HUES64 (cell line): ENCODE results near the gene CPSF6.
"Not testable (repeated sequence)": the region's sequence is repeated elsewhere in the genome, so short reads cannot be mapped to it uniquely, and the experiment has no call there.

ENCODE experiments used
- H3K27ac ChIP-seq: 2 replicates; pipeline ENCODE4 v1.7.0; 2013; ENCODE audit warnings: low read depth, low read length, inconsistent platforms
- H3K27me3 ChIP-seq: 2 replicates; pipeline ENCODE4 v1.6.1; 2013; ENCODE audit warnings: mild to moderate bottlenecking, low read length; ENCODE audit not compliant: insufficient read depth
- H3K36me3 ChIP-seq: 2 replicates; pipeline ENCODE4 v1.6.1; 2013; ENCODE audit warnings: mild to moderate bottlenecking, low read length; ENCODE audit not compliant: insufficient read depth
- H3K4me1 ChIP-seq: 2 replicates; pipeline ENCODE4 v1.6.1; 2013; ENCODE audit warnings: mild to moderate bottlenecking, low read length, moderate library complexity; ENCODE audit not compliant: insufficient read depth
- H3K4me3 ChIP-seq: 2 replicates; pipeline ENCODE4 v1.5.1; 2013; ENCODE audit warnings: mild to moderate bottlenecking, low read length, moderate library complexity
- H3K9ac ChIP-seq: 2 replicates; pipeline ENCODE4 v1.6.1; 2013; ENCODE audit warnings: mild to moderate bottlenecking, low read depth, low read length
- H3K9me3 ChIP-seq: 2 replicates; pipeline ENCODE4 v1.6.1; 2013; ENCODE audit warnings: low read depth, low read length; ENCODE audit not compliant: insufficient read depth
- WGBS: fragments of 150-250, 120-280 bp; methylation state at CpG from one replicate; pipeline ENCODE4 v1.1.7; 2013; ENCODE audit warnings: missing lambda C conversion rate; 5-methylcytosine and 5-hydroxymethylcytosine counted together

The CPSF6 gene

DNA sequence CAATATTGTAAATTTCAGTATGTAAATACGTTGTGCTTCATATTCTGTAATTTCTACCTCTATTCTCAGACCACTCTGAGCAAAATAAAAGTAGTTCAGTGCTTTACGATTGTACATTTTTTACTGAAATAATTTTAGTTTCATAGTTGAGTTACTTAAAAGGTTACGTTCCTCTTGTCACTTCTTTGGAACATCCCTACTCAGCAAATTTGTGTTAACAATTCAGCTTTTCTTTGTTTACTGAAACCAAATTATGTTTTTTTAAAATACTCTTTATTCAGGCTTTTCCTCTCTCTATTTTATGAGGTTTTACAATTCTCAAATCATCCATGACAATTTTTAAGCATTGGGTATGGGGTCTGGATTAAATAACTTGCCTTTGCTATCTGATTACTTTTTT, 25.8 kb downstream of the CPSF6 start:
- Histone ChIP-seq H3K27me3 (no peaks in the 10 kb centered on the region), H3K36me3 (peaks cover 100% of the 10 kb centered on the region), H3K9ac (no peak overlapping the region), H3K9me3 (no peaks in the 10 kb centered on the region), H3K4me1 (no peaks in the 10 kb centered on the region), H3K27ac (no peak overlapping the region), H3K4me3 (no peak overlapping the region)
- 100% methylated on average over 2 of the region's 3 CpGs for WGBS

- not testable (repeated sequence) for H3K9ac ChIP-seq, H3K9me3 ChIP-seq, H3K27me3 ChIP-seq, H3K4me1 ChIP-seq, H3K27ac ChIP-seq, H3K4me3 ChIP-seq
- peaks cover 100% of the 10 kb centered on the region for H3K36me3 ChIP-seq
- 93% methylated on average over 8 of the region's 8 CpGs for WGBS
Observed at GRCh38 chr12:69265633-69266032, 26.3 kb downstream of the CPSF6 start.

DNA sequence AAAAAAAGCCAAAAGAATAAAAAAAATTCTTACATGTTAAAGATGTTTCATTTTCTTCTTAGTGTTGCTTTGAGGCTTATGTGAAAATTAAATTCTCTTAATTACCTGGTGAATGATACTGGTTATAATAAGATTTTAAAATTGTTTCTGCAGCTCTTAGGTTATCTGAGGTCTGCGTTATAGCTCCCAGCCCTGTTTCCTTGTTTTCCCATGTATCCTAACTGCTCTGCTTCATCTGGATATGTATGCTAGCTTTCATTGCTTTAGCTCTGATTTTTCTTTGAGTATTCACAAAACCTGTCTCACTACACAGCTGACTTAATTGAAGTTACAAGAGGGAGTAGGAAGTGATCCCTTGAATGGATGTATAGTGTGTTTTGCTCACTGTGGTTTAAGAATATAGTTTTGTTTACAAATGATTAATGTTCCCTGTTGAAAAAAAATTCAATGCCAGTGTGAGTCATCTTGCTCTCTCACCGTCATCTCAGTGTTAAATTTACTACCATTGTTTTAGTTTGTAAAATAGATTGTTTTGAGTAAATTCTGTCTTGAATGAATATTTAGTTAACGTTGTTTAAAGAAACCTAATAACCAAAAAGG, 26.8 kb downstream of the CPSF6 start:
- Histone ChIP-seq H3K9me3 (no peaks in the 10 kb centered on the region), H3K27ac (no peak overlapping the region), H3K27me3 (no peaks in the 10 kb centered on the region), H3K4me1 (no peaks in the 10 kb centered on the region), H3K36me3 (peaks cover 100% of the 10 kb centered on the region), H3K9ac (no peak overlapping the region), H3K4me3 (no peak overlapping the region)
- WGBS = 84% methylated on average over 3 of the region's 3 CpGs

GRCh38 chr12:69269736-69270135, 30.4 kb downstream of the CPSF6 start:
- Histone ChIP-seq H3K4me3 (no peak overlapping the region), H3K9ac (no peak overlapping the region), H3K36me3 (peaks cover 84% of the 10 kb centered on the region), H3K4me1 (no peaks in the 10 kb centered on the region), H3K9me3 (no peaks in the 10 kb centered on the region), H3K27ac (no peak overlapping the region), H3K27me3 (no peaks in the 10 kb centered on the region)
- WGBS = 95% methylated on average over 2 of the region's 2 CpGs

DNA sequence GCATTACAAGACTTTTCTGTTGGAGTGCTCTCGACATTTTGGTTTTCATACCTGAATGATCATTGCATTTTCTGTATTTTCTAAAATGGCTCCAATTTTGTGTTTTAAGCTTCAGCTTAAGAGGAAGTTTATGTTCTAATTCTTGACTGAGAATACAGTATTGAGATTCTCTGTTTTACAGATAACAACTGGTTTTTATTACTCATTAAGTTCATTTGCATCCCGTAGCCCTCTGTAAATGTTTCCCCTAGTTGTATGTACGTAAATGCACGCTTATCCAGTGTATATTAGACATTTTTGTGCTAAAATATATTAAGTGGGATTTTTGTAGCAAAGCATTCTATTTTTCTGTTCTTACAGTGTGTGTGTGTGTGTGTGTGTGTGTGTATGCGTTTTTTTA, 33.1 kb downstream of the CPSF6 start:
- Histone ChIP-seq H3K27me3 (no peaks in the 10 kb centered on the region), H3K9ac (no peak overlapping the region), H3K27ac (no peak overlapping the region), H3K9me3 (no peaks in the 10 kb centered on the region), H3K4me1 (no peaks in the 10 kb centered on the region), H3K36me3 (peaks cover 56% of the 10 kb centered on the region), H3K4me3 (no peak overlapping the region)
- WGBS = 98% methylated on average over 4 of the region's 5 CpGs

DNA sequence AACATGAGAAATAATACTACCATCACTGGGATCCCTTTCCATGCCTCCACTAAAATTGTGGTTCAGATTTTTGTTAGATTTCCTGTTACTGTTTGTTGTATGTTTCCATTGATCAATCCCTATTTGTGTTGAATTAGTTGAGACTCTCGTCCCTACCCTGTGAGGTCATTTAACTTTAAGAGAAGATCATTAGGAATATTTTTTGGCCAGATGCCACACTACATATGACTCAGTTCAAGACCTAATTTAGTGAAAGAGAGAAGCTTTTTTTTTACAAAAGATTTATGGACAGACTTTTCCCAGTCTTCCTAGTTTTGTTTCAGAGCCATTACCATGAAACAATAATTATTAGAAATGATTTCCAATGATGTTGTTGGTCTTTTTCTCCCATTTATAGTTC, 35.5 kb downstream of the CPSF6 start:
- 83% methylated on average over 1 of the region's 1 CpG for WGBS
- Histone ChIP-seq H3K36me3 (peaks cover 33% of the 10 kb centered on the region), H3K4me1 (no peaks in the 10 kb centered on the region), H3K27ac (no peak overlapping the region), H3K9ac (no peak overlapping the region), H3K9me3 (no peaks in the 10 kb centered on the region), H3K4me3 (no peak overlapping the region), H3K27me3 (no peaks in the 10 kb centered on the region)

DNA sequence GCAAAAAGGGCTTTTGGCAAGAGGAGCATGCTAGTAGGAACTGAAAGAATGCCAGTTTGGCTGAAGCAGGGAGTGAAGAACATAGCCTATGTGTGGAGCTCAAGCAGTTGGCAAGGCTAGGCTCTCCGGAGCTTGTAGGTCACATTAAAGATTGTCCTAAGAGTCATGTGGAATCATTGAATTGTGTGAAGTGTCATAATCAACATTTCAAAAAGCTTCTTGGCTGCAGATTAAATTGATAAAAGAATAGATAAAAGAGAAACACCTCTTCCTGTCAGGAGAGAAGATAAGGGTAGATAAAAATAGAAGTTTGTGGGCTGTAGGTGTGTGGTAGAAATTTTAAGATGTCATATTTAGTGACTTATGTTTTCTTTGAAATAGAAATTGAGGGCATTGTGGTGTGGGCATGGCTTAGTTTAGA, 36.1 kb downstream of the CPSF6 start:
- Histone ChIP-seq H3K27me3 (no peaks in the 10 kb centered on the region), H3K27ac (no peak overlapping the region), H3K9ac (no peak overlapping the region), H3K4me1 (no peaks in the 10 kb centered on the region), H3K4me3 (no peak overlapping the region), H3K9me3 (no peaks in the 10 kb centered on the region), H3K36me3 (peaks cover 27% of the 10 kb centered on the region)
- 93% methylated on average over 1 of the region's 1 CpG for WGBS

DNA sequence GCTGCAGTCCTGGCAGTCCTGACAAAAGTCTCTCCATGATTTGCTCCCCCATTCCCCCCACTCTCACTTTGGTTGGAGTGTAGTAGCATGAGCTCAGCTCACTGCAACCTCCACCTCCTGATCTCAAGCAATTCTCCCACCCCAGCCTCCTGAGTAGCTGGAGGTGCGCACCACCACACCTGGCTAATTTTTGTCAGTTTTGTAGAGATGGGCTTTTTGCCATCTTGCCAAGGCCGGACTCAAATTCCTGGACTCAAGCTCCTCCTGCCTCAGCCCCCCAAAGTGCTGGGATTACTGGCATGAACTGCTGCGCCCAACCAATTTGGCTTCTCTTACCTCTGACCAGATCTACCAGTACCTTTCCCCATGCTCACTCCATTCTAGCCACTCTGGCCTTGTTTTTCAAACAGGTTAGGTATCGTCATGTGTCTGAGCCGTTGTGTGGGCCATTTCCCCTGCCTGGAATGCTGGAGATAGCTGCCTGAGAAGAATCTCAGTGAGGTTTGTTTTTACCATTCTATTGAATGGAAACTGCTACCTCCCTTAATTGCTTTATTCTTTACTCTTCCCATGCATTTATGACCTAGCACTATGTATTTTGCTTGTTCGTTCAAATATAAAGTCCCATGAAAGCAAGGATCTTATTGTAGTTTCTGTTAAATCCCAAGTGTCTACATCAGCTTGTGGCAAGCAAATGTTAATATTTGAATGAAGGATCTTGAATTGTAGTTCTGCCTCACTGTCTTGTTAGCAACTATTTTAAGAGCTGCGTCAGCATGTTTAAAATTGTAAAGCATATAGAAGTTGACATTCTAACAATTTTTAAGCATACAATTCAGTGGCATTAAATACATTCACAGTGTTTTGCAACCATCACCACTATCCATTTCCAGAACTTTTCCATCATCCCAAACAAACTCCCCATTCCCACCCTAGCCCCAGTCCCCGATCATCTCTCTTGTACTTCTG, 39.7 kb downstream of the CPSF6 start:
- Histone ChIP-seq H3K27me3 (peaks cover 12% of the 10 kb centered on the region; the same call in 1 of the 2 replicates), H3K4me3 (no peak overlapping the region), H3K9ac (no peak overlapping the region), H3K27ac (no peak overlapping the region), H3K9me3 (no peaks in the 10 kb centered on the region), H3K36me3 (no peaks in the 10 kb centered on the region), H3K4me1 (peaks cover 7% of the 10 kb centered on the region; the same call in 1 of the 2 replicates)
- WGBS = 95% methylated on average over 8 of the region's 8 CpGs

GRCh38 chr12:69284131-69284530, 44.8 kb downstream of the CPSF6 start:
- H3K36me3 ChIP-seq = no peaks in the 10 kb centered on the region
- no peak overlapping the region for H3K9ac ChIP-seq
- peak overlapping the region; percentile 31; the same call in 1 of the 2 replicates for H3K4me3 ChIP-seq
- H3K27ac ChIP-seq = no peak overlapping the region
- peaks cover 12% of the 10 kb centered on the region; the same call in 1 of the 2 replicates for H3K27me3 ChIP-seq
- WGBS = 7% methylated on average over 19 of the region's 19 CpGs
- H3K9me3 ChIP-seq = no peaks in the 10 kb centered on the region
- H3K4me1 ChIP-seq = peaks cover 7% of the 10 kb centered on the region; the same call in 1 of the 2 replicates

DNA sequence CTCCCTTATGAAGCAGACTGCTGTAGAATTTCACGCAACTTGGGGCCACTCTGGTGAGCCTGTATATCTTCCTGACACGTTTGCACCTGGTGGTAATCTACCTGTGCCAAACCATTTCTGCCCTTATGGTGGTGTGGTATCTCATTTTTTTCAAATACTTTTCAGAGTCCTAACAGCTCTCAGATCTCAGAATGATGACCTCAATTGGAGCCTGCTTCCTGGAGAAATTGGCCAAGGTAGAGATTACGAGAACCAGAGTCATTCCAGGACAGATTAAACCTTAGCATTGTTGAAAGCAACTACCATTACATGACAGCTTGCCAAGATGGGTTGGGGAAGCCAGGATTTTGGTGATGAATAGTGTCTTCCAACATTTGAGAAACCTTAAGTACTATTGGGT, 48.2 kb downstream of the CPSF6 start:
- H3K9me3 ChIP-seq = no peaks in the 10 kb centered on the region
- no peak overlapping the region for H3K9ac ChIP-seq
- WGBS = 76% methylated on average over 3 of the region's 3 CpGs
- H3K27me3 ChIP-seq = peaks cover 12% of the 10 kb centered on the region; the same call in 1 of the 2 replicates
- H3K4me3 ChIP-seq = no peak overlapping the region
- no peaks in the 10 kb centered on the region for H3K36me3 ChIP-seq
- H3K27ac ChIP-seq = no peak overlapping the region
- H3K4me1 ChIP-seq = peaks cover 7% of the 10 kb centered on the region; the same call in 1 of the 2 replicates

DNA sequence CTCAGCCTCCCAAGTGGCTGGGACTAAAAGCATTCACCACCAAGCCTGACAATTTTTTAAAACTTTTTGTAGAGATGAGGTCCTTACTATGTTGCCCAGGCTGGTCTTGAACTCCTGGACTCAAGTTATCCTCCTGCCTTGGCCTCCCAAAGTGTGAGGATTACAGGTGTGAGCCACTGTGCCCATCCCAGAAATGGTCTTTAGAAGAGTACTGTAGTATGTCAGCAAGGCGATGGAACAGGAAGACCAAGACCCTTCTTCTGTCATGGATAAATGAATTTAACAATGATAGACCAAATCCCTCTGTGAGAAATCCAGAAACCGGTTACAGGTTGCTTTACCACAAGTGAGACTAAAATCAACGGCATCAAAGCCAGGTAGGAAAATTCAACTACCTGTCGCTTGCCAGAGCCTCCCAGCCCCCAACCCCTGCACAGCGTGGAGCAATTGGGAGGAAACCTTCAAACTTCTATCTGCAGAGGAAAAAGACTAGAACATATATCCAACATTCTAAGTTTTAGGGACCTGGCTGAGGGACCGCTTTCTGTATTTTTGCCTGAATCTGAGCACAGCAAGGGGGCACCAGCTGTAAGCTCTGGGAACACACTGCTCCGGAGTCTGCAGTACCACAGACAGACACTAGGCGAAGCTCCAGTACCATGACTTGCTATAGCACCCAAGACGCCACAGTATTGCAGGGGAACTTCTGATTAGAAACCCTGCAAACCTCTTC, 51.3 kb downstream of the CPSF6 start:
- Histone ChIP-seq H3K36me3 (no peaks in the 10 kb centered on the region), H3K4me3 (no peak overlapping the region), H3K4me1 (no peaks in the 10 kb centered on the region), H3K27ac (no peak overlapping the region), H3K9me3 (no peaks in the 10 kb centered on the region), H3K9ac (no peak overlapping the region), H3K27me3 (no peaks in the 10 kb centered on the region)
- 43% methylated on average over 9 of the region's 9 CpGs for WGBS
